Measurements from ENCODE around the gene ACKR3.
A peak's percentile ranks its signal among the peaks of the same experiment; 100 is the strongest.

ACKR3 gene

DNA sequence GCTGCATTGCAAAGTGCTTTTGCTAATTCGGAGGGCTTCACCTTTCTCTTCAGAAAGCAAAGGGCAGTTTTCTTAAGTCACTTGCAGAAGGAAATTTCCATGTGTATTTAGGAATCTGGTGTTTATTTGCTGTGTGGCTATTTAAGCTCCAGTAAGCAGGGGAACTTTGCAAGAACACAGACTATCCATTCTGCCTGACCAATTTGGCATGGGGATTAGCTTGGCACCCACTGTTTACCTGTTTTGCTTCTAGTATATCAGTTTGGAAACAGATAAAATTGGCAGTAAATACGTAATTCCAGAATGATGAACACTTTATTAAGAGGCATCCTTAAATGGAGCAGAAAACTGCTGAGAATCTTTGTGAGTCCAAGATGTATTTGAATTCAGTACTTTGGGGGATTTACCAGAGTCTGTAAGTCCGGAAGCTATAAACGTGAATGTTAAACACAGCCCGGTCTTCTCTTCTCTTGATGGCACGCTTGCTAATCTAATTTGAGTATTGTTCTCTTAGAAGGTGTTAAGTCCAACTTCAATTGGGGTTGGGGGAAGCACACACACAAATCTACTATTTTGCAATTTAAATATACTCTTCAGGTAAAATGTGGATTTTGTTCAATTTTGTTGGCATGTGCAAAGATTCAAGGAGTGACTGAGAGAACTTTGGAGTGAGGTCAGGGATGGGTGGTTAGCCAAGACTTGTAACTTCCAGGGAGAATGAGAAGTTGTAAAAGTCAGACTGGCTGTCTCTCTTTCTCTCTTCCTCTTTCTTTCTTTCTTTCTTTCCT lies 650 bp downstream of the ACKR3 start:
- peaks cover 28% of the 10 kb centered on the region for H3K4me1 ChIP-seq (ENCODE audit: insufficient read depth, low read length)
- H3K9me3 ChIP-seq (ENCODE audit: control insufficient read depth, insufficient read depth, low read length) = no peaks in the 10 kb centered on the region
- H3K9ac ChIP-seq (ENCODE audit: low read depth, low read length) = peak overlapping the region; percentile 6; the same call in 1 of the 2 replicates
- no peaks in the 10 kb centered on the region for H3K36me3 ChIP-seq (ENCODE audit: insufficient read depth, low read length)

DNA sequence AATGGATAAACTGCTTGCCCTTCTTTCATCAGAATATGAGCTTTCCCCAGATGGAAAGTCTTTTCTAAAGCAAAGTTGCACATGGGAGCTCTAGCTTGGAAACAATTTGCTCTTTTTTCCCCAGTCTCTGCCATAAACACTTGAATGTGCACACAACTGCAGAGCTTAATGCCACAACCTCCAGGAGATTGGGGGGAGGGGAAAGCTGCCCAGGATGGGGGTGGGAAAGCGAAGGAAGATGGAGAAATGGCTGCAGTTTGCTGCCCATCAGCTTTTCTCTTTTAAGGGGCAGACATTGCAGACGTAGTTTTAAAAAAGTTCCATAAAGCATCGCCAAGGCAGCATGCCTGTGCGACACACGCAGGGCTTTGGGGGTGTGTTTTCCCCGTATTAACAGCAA lies 1.5 kb downstream of the ACKR3 start:
- H3K9me3 ChIP-seq (ENCODE audit: control insufficient read depth, insufficient read depth, low read length) = no peaks in the 10 kb centered on the region
- H3K4me1 ChIP-seq (ENCODE audit: insufficient read depth, low read length) = peaks cover 27% of the 10 kb centered on the region
- no peaks in the 10 kb centered on the region for H3K36me3 ChIP-seq (ENCODE audit: insufficient read depth, low read length)
- H3K9ac ChIP-seq (ENCODE audit: low read depth, low read length) = no peak overlapping the region

DNA sequence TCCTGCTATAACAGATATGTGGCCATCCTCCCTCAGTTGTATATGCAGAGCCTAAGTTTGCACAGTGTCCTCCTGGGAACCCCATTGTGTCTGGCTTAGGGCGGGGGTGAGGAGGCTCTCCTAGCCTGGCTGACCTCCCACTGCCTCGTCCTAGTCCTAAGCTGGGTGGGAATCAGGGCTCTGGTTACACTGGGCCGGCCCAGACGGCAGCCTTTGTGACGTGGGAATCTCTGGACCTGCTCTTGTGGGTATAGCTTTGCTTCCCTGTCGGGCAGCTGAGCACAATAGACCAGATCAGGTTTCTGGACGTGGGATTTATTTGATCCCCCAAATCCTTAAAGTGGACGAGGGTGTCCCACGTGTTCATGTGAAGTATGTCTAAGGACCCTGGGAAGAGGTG lies 2.9 kb downstream of the ACKR3 start:
- H3K4me1 ChIP-seq (ENCODE audit: insufficient read depth, low read length) = peaks cover 28% of the 10 kb centered on the region
- no peak overlapping the region for H3K9ac ChIP-seq (ENCODE audit: low read depth, low read length)
- H3K36me3 ChIP-seq (ENCODE audit: insufficient read depth, low read length) = no peaks in the 10 kb centered on the region

DNA sequence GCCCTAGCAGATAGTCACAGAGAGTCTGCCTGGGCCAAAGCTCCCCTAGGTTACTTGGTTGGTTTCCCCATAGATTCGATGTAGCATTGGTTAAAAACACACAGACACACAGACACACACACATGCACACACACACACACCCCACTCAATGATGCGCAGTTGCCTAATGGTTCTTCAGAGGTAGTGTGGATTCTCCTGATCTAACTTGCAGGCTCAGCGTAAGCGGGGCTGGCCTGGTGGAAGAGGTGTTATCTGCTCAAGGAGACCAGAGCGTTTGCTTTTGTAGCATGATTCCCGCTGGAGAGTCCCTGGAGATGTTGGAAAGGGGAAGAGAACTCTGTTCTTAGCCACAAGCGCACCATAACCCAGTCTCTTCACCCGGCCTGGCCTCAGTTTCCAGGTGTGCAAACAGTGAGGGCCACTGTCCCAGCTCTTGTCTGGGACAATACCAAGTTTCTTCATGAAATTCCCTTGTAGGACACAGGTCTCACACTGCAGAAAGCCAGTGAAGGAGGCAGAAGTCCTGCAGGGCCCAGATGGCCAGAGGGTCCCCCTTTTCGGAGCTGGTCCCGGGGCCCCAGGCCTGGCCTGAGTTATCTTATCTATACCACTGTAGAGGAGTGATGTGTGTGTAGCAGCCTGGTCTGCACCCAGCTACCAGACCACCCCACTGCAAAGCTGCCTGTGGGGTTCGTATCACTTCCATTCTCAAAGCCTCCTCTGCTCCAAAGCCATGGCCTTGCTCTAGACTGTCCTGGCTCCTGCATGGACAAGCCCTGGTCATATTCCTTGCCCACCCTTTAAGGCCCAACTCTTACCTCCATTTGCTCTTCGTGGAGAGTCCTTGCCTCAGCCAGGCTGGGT lies 3.7 kb downstream of the ACKR3 start:
- Histone ChIP-seq H3K36me3 (ENCODE audit: insufficient read depth, low read length) (no peaks in the 10 kb centered on the region), H3K9ac (ENCODE audit: low read depth, low read length) (no peak overlapping the region), H3K4me1 (ENCODE audit: insufficient read depth, low read length) (peaks cover 28% of the 10 kb centered on the region), H3K9me3 (ENCODE audit: control insufficient read depth, insufficient read depth, low read length) (no peaks in the 10 kb centered on the region)

More for the DNA sequence above, 2.9 kb downstream of the ACKR3 start:
- H3K9me3 ChIP-seq (ENCODE audit: control insufficient read depth, insufficient read depth, low read length) = no peaks in the 10 kb centered on the region

GRCh38 chr2:236574000-236574399 lies 4.4 kb downstream of the ACKR3 start:
- peaks cover 25% of the 10 kb centered on the region for H3K4me1 ChIP-seq (ENCODE audit: insufficient read depth, low read length)
- H3K36me3 ChIP-seq (ENCODE audit: insufficient read depth, low read length) = no peaks in the 10 kb centered on the region
- H3K9me3 ChIP-seq (ENCODE audit: control insufficient read depth, insufficient read depth, low read length) = no peaks in the 10 kb centered on the region
- H3K9ac ChIP-seq (ENCODE audit: low read depth, low read length) = no peak overlapping the region

- no peak overlapping the region for H3K9ac ChIP-seq (ENCODE audit: low read depth, low read length)
- H3K9me3 ChIP-seq (ENCODE audit: control insufficient read depth, insufficient read depth, low read length) = no peaks in the 10 kb centered on the region
- H3K36me3 ChIP-seq (ENCODE audit: insufficient read depth, low read length) = no peaks in the 10 kb centered on the region
- H3K4me1 ChIP-seq (ENCODE audit: insufficient read depth, low read length) = peaks cover 24% of the 10 kb centered on the region
These were observed 5.0 kb downstream of the ACKR3 start for GRCh38 chr2:236574424-236575145.

DNA sequence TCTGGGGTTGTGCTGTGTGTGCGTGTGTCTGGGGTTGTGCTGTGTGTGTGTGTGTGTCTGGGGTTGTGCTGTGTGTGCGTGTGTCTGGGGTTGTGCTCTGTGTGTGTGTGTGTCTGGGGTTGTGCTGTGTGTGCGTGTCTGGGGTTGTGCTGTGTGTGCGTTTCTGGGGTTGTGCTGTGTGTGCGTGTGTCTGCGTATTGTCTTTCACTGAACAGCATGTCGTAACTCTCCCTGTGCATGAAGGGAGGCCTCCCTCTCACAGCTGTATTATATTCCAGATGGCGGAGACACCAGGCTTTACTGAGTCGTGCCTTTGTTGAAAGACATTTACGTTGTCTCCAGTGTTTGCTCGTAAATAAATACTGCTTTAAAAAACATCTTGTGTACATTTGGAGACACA lies 5.9 kb downstream of the ACKR3 start:
- Histone ChIP-seq H3K4me1 (ENCODE audit: insufficient read depth, low read length) (peaks cover 20% of the 10 kb centered on the region), H3K9ac (ENCODE audit: low read depth, low read length) (no peak overlapping the region), H3K9me3 (ENCODE audit: control insufficient read depth, insufficient read depth, low read length) (no peaks in the 10 kb centered on the region), H3K36me3 (ENCODE audit: insufficient read depth, low read length) (no peaks in the 10 kb centered on the region)

- no peaks in the 10 kb centered on the region for H3K9me3 ChIP-seq (ENCODE audit: control insufficient read depth, insufficient read depth, low read length)
- no peaks in the 10 kb centered on the region for H3K36me3 ChIP-seq (ENCODE audit: insufficient read depth, low read length)
- H3K9ac ChIP-seq (ENCODE audit: low read depth, low read length) = no peak overlapping the region
- peaks cover 14% of the 10 kb centered on the region for H3K4me1 ChIP-seq (ENCODE audit: insufficient read depth, low read length)
These were observed 6.5 kb downstream of the ACKR3 start for GRCh38 chr2:236576087-236576486.

- Histone ChIP-seq H3K4me1 (ENCODE audit: insufficient read depth, low read length) (peaks cover 8% of the 10 kb centered on the region), H3K9ac (ENCODE audit: low read depth, low read length) (no peak overlapping the region), H3K36me3 (ENCODE audit: insufficient read depth, low read length) (no peaks in the 10 kb centered on the region), H3K9me3 (ENCODE audit: control insufficient read depth, insufficient read depth, low read length) (no peaks in the 10 kb centered on the region)
These were observed 7.3 kb downstream of the ACKR3 start for GRCh38 chr2:236576953-236577352.

GRCh38 chr2:236577481-236578410 lies 8.1 kb downstream of the ACKR3 start:
- H3K4me1 ChIP-seq (ENCODE audit: insufficient read depth, low read length) = peaks cover 8% of the 10 kb centered on the region
- no peaks in the 10 kb centered on the region for H3K36me3 ChIP-seq (ENCODE audit: insufficient read depth, low read length)
- no peak overlapping the region for H3K9ac ChIP-seq (ENCODE audit: low read depth, low read length)
- no peaks in the 10 kb centered on the region for H3K9me3 ChIP-seq (ENCODE audit: control insufficient read depth, insufficient read depth, low read length)

- Histone ChIP-seq H3K4me1 (ENCODE audit: insufficient read depth, low read length) (peaks cover 8% of the 10 kb centered on the region), H3K36me3 (ENCODE audit: insufficient read depth, low read length) (no peaks in the 10 kb centered on the region), H3K9ac (ENCODE audit: low read depth, low read length) (no peak overlapping the region), H3K9me3 (ENCODE audit: control insufficient read depth, insufficient read depth, low read length) (no peaks in the 10 kb centered on the region)
These were observed 8.8 kb downstream of the ACKR3 start for GRCh38 chr2:236578411-236578846.

DNA sequence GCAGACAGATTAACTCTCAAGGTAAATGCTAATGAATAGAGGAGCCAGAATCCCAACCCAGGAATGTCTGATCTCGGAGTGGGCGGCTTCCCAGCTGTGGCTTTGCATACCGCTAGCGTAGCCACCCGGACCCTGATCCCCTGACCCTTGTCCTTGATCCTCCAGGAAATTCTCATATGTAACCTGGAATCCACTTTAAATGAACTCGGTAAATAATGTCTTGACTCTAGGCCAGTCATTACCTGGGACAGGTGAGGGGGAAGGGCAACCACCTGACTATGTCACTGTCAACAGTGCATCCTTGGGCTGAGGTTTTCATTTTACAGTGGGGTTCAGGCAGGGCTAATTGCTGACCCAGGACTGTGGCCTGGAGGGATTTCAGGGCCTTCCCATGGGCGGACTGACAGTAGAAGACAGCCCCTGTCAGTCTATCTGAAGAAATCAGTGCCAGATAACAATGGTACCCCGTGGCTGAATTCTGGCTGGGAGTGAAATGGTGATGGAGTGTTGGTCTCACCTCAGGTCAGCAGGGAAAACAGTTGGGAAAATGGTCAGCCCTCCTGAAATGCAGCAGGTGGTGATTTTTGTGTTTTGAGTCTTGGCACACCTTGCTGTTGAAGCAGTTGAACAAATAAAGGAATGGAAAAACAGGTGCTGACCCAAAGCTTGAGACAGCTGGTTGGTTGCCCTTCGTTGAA lies 9.6 kb downstream of the ACKR3 start:
- Histone ChIP-seq H3K9ac (ENCODE audit: low read depth, low read length) (no peak overlapping the region), H3K9me3 (ENCODE audit: control insufficient read depth, insufficient read depth, low read length) (no peaks in the 10 kb centered on the region), H3K36me3 (ENCODE audit: insufficient read depth, low read length) (no peaks in the 10 kb centered on the region), H3K4me1 (ENCODE audit: insufficient read depth, low read length) (peaks cover 8% of the 10 kb centered on the region)

DNA sequence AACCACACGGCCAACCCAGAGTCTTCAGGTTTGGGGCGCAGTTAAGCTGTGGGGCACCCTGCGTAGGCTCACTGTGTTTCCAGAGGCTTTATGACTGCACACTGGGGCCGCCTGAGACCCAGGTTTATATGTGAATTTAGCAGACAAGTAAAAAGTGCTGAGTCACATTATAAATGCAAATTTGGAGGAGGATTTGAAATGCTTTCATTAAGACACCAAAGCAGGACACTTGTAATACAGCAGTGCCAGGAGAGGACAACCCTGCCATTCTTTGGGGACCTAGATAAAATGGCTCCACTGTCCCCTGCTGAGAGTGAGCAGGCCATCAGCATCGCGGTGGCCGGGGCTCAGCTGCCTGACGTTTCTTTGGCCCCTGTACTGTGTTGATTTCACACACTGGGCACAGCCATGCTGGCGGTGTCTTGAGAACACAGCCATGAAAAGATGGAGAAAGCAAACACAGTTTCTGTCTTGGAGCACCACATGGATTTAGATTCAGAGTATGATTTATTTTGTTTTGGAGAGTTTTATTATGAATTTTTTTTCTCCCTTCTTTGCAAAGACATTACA lies 10.2 kb downstream of the ACKR3 start:
- H3K9me3 ChIP-seq (ENCODE audit: control insufficient read depth, insufficient read depth, low read length) = no peaks in the 10 kb centered on the region
- H3K9ac ChIP-seq (ENCODE audit: low read depth, low read length) = no peak overlapping the region
- no peaks in the 10 kb centered on the region for H3K36me3 ChIP-seq (ENCODE audit: insufficient read depth, low read length)
- H3K4me1 ChIP-seq (ENCODE audit: insufficient read depth, low read length) = peaks cover 8% of the 10 kb centered on the region

Data from ES-I3 (cell line).